GM23338 (cell line): ENCODE results near the gene CADPS.

Source experiments
- CREB1 ChIP-seq: fragments of 250-450 bp; sonication (Bioruptor Pico); IDR thresholded peaks from 2 replicates; pipeline ENCODE4 v1.5.0; 2020; ENCODE audit warnings: low read depth, mild to moderate bottlenecking, moderate library complexity
- EZH2 ChIP-seq: fragments of 200-600 bp; sonication (generic); IDR thresholded peaks from one replicate; pipeline ENCODE4 v1.8.0; 2017; ENCODE audit warnings: antibody characterized with exemption, mild to moderate bottlenecking, low read depth; ENCODE audit not compliant: unreplicated experiment
- JUNB ChIP-seq: IDR thresholded peaks from one replicate; pipeline ENCODE4 v1.6.1; 2016; ENCODE audit warnings: antibody characterized with exemption; ENCODE audit not compliant: unreplicated experiment
- POLR2AphosphoS5 ChIP-seq: IDR thresholded peaks from 2 replicates; pipeline ENCODE4 v1.6.1; 2016; ENCODE audit warnings: antibody characterized with exemption, low read depth
- STAT1 ChIP-seq: IDR thresholded peaks from one replicate; pipeline ENCODE4 v1.6.1; 2016; ENCODE audit warnings: antibody characterized with exemption; ENCODE audit not compliant: unreplicated experiment
- ZNF114 ChIP-seq: fragments of 250-450 bp; sonication (Bioruptor Pico); IDR thresholded peaks from 2 replicates; pipeline ENCODE4 v1.5.0; 2020; ENCODE audit warnings: mild to moderate bottlenecking, moderate library complexity
- TF ChIP-seq, protein P1 (sequence below): IDR thresholded peaks from 2 replicates; pipeline ENCODE4 v1.6.1; 2016; ENCODE audit warnings: antibody characterized with exemption
- TF ChIP-seq, protein P2 (sequence below), 2 experiments: fragments of 200-600 bp in 1 of 2; sonication (generic) in 1 of 2; conservative IDR thresholded peaks; 2 replicates each; pipeline versions ENCODE4 v1.5.1 to v1.6.1; 2016 to 2017; ENCODE audit warnings: antibody characterized with exemption in 2 of 2, low read depth in 2 of 2, mild to moderate bottlenecking in 2 of 2, moderate library complexity in 1 of 2
- TF ChIP-seq, protein P3 (sequence below): IDR thresholded peaks from one replicate; pipeline ENCODE4 v1.6.1; 2018; ENCODE audit warnings: antibody characterized with exemption; ENCODE audit not compliant: unreplicated experiment

DNA sequence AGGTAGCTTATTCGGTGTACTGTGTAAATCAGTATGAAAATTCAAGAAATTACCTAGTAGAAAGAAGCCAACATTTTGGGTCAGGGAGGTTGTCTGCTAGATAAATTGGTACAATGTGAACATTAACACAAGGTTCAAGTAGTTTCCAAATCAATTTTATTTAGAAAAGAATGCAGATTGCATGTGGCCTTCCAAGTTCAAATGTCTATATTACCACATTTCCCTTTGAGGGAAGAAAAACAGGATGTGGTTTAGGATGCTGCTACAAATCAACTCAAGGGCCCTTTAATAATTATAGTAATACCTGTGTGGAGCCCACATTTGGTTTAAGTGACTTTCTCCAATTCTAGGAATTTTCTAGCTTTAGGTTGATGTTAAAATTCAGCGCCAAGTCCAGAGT lies 57.5 kb downstream of the CADPS start:
- TF ChIP-seq, protein P1, sequence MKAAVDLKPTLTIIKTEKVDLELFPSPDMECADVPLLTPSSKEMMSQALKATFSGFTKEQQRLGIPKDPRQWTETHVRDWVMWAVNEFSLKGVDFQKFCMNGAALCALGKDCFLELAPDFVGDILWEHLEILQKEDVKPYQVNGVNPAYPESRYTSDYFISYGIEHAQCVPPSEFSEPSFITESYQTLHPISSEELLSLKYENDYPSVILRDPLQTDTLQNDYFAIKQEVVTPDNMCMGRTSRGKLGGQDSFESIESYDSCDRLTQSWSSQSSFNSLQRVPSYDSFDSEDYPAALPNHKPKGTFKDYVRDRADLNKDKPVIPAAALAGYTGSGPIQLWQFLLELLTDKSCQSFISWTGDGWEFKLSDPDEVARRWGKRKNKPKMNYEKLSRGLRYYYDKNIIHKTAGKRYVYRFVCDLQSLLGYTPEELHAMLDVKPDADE = no peak
- no peak for TF ChIP-seq POLR2AphosphoS5
- TF ChIP-seq, protein P2, sequence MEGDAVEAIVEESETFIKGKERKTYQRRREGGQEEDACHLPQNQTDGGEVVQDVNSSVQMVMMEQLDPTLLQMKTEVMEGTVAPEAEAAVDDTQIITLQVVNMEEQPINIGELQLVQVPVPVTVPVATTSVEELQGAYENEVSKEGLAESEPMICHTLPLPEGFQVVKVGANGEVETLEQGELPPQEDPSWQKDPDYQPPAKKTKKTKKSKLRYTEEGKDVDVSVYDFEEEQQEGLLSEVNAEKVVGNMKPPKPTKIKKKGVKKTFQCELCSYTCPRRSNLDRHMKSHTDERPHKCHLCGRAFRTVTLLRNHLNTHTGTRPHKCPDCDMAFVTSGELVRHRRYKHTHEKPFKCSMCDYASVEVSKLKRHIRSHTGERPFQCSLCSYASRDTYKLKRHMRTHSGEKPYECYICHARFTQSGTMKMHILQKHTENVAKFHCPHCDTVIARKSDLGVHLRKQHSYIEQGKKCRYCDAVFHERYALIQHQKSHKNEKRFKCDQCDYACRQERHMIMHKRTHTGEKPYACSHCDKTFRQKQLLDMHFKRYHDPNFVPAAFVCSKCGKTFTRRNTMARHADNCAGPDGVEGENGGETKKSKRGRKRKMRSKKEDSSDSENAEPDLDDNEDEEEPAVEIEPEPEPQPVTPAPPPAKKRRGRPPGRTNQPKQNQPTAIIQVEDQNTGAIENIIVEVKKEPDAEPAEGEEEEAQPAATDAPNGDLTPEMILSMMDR (conservative IDR thresholded peaks at IDR 0.05; ENCODE audit: low read depth in 2 of 2) = no peak
- TF ChIP-seq EZH2 = no peak
- TF ChIP-seq, protein P3, sequence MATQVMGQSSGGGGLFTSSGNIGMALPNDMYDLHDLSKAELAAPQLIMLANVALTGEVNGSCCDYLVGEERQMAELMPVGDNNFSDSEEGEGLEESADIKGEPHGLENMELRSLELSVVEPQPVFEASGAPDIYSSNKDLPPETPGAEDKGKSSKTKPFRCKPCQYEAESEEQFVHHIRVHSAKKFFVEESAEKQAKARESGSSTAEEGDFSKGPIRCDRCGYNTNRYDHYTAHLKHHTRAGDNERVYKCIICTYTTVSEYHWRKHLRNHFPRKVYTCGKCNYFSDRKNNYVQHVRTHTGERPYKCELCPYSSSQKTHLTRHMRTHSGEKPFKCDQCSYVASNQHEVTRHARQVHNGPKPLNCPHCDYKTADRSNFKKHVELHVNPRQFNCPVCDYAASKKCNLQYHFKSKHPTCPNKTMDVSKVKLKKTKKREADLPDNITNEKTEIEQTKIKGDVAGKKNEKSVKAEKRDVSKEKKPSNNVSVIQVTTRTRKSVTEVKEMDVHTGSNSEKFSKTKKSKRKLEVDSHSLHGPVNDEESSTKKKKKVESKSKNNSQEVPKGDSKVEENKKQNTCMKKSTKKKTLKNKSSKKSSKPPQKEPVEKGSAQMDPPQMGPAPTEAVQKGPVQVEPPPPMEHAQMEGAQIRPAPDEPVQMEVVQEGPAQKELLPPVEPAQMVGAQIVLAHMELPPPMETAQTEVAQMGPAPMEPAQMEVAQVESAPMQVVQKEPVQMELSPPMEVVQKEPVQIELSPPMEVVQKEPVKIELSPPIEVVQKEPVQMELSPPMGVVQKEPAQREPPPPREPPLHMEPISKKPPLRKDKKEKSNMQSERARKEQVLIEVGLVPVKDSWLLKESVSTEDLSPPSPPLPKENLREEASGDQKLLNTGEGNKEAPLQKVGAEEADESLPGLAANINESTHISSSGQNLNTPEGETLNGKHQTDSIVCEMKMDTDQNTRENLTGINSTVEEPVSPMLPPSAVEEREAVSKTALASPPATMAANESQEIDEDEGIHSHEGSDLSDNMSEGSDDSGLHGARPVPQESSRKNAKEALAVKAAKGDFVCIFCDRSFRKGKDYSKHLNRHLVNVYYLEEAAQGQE = no peak
- TF ChIP-seq JUNB = no peak
- no peak for TF ChIP-seq CREB1 (CRISPR knock-in tag)
- TF ChIP-seq ZNF114 (CRISPR knock-in tag) = no peak
- no peak for TF ChIP-seq STAT1
